Activated T-cell treated with anti-CD3 and anti-CD28 coated beads, Interleukin-2, amount 50 U/mL, for 1 hour (primary cell): ENCODE results near the gene TMEM39A.
A peak's percentile ranks its signal among the peaks of the same experiment; 100 is the strongest.

Experiments
- DNase-seq: peaks from one replicate; pipeline ENCODE4 v3.0.0-alpha.2; 2020

TMEM39A gene, protein sequence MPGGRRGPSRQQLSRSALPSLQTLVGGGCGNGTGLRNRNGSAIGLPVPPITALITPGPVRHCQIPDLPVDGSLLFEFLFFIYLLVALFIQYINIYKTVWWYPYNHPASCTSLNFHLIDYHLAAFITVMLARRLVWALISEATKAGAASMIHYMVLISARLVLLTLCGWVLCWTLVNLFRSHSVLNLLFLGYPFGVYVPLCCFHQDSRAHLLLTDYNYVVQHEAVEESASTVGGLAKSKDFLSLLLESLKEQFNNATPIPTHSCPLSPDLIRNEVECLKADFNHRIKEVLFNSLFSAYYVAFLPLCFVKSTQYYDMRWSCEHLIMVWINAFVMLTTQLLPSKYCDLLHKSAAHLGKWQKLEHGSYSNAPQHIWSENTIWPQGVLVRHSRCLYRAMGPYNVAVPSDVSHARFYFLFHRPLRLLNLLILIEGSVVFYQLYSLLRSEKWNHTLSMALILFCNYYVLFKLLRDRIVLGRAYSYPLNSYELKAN

DNA sequence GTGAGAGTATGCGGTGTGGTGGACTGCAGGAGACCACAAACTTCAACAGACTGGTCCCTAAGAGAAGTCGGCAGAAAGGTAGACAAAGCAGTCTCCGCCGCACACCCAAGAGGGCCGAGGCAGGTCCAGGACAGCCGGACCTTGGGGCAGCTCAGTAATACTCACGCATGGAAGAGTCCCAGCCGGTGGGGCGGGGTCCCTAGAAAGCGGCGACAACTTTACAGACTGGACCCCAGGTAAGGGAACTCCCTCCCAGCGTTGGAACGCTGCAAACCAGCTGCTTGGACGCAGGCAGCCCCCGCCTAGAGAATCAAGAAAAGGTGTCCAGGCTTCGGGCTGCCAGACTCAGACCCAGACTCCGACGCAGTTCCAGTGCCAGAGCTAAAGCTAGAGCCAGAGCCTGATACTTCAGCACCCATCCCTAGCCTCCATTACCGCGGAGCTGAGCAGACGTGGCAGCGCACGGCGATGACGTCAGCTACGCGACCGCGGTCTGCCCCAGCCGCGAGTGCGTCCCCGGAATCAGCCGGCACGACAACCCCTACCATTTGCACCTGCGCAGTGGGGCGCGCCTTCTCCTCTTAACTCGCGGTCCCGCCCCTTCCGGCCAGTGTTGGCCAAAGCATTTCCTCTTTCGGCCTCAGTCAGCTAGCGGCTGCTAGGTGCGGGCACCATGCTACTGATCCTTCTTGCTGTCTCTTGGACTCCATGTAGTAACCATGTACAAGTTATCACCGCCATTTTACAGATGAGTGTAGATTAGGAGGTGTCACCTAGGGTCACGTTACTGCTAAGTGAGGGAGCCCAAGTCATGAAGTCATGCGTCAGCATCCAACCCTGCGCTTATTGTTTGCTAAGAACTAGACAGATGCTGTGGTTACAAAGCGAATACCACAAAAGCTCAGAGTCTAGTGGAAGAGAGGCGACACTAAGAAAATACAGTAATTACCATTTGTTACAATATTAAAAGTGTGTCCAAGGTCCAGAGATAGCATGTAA, at the start of gene TMEM39A:
Gene TMEM39A (minus strand): TSS at position 445 of the 999 bp plus-strand sequence. CDS start 1,541 bp downstream, outside the sequence.
- peak; percentile 99 for DNase-seq

DNA sequence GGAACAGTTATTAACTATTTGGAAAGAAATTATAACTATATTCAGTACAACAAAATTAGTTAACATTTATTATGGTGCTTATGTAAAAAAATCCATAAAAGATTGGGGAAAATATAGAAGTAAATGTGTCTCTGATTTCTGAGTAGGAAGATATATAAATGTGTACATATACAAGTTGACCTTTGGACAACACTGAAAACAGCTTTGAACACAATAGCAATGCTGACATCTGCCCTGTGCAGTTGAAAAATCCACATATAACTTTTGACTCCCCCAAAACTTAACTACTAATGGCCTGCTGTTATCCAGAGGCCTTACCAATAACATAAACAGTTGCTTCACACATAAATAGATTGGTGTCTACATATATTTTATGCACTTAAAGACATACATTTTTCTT, 47.3 kb upstream of the TMEM39A start:
- no peak for DNase-seq

DNA sequence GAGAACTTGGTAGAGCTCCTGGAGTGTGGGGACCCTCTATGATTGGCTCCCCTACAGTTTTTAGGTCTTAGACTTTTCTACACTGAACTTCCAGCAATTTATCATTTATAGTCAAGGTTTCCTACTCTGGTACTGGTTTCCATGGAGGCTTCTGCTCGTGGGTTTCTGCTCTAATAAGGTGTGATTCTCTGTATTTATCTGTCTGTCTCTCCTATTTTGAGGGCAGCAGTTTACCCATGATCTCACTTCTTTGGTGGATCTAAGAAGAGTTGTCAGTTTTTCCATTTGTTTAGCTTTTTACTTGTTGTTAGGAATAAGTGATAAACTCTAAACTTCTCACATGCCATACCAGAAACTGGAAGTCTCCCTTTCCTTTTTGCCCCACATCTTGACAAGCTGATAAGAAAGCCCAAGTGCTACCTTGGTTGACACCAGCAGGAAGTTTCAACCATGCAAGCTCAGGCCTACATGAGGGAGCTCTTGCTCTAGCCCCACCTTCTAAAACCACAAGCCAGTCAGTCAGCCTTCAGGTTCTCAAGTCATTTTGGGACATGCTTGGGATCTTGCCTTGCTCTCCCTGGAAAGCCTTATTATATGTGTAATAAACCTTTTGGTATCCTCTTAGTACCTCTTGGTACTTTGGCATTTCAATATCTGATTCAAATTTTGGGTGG, 44.9 kb upstream of the TMEM39A start:
- DNase-seq = no peak

DNA sequence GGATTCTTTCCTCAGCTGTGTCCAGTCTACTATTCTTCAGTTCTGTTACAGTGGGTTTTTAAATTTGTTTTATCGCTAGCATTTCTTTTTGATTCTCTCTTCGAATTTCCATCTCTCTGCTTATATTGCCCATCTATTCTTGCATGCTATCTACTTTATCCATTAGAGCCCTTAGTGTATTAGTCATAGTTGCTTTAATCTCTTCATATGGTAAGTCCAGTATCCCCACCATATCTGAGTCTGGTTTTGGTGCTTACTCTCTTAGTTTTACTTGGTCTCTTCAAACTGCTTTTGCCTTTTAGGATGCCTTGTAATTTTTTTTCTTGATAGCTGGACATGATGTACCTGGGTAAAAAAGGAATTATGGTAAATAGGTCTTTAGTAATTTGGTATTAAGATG, 44.0 kb upstream of the TMEM39A start:
- no peak for DNase-seq

DNA sequence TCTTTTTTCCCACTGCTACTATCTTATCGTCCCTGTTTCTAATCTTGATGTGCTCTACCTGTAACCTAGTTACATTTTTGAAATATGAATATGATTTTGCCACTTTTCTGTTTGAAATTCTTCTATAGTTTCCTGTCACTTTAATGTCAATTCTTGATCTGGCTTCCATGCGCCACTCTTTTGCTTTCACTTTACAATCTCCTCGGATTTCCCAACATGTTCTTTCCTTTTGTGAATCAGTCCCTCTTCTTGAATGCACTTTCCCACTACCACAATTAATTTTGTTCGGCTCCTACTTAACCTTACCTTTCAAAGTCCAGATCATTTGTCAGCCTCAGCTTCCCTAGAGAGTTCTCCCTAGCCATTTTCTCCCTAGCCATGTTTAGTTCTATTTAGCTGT, 43.2 kb upstream of the TMEM39A start:
- no peak for DNase-seq

DNA sequence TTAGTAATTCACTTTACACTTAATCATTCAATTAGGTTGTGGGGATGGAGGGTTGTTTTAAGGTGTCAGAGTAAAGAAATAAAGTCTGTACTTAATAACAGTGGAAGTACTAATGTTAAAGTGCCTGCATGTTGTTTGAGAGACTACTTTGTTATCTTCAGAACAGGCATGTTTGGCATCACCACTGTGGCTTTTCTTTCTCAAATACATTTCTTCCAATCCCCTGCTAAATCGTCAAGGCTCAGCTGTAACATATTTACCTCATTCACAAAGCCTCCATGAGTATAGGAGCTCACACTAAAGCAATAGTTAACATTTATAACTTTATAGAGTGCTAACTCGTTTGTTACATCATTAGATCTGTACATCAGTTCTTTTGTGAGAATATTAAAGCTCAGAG, 37.5 kb upstream of the TMEM39A start:
- no peak for DNase-seq

DNA sequence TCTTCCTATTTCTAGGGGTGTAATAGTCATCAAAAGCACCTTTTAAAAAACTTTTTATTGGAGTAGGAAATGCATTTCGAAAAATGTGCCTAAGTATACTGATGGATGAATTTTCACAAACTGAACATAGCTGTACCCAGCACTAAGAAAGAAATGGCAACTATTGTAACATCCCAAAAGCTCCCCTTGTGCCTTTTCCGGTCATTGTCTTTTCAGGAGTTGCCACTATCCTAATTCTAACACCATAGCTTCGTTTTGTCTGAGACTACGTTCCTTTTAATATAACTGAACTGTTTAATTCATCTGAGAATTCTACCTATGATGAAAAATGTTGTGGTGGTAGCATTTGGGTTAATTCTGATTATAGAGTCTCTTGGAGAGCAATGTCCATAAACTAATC, 36.9 kb upstream of the TMEM39A start:
- no peak for DNase-seq

DNA sequence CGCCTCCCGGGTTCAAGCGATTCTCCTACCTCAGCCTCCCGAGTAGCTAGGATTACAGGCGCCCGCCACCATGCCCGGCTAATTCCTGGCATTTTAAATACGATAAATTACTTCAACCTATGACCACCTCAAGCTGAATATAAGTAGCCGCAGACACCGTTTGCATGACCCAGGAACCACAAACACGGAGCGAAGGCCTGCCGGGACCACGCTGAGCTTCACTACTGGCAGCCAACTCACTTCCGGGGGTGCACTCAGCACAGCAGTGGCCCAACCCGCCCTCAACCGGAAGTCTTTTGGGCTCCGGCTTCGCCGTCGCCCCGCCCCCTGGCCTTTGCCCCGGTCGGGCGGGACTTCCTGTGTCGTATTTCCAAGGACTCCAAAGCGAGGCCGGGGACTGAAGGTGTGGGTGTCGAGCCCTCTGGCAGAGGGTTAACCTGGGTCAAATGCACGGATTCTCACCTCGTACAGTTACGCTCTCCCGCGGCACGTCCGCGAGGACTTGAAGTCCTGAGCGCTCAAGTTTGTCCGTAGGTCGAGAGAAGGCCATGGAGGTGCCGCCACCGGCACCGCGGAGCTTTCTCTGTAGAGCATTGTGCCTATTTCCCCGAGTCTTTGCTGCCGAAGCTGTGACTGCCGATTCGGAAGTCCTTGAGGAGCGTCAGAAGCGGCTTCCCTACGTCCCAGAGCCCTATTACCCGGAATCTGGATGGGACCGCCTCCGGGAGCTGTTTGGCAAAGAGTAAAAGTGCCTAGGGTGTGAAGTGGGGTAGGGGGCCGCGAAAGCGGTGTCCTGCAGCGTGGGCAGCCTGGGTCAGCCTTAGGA, 35.0 kb upstream of the TMEM39A start, which contains the start of gene TIMMDC1:
Gene TIMMDC1 (plus strand): TSS at position 362 of the 826 bp plus-strand sequence. CDS start 187 bp downstream, at position 549.
- DNase-seq = peak; percentile 98

DNA sequence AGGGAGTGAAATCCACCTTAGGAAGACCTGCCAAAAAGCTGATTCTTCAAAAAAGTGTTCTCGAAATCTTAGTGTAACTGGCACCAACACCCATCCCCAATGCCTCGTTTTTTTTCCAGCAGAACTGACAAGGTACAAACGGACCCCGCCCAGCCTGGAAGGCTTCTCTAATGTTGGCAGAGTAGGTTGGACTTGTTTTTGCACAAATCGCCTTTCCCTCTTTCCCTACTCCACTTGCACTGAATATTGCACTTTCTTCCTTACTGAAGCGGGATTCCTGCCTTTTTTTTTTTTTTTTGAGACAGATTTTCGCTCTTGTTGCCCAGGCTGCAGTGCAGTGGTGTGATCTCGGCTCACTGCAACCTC, 34.4 kb upstream of the TMEM39A start:
- DNase-seq = no peak

DNA sequence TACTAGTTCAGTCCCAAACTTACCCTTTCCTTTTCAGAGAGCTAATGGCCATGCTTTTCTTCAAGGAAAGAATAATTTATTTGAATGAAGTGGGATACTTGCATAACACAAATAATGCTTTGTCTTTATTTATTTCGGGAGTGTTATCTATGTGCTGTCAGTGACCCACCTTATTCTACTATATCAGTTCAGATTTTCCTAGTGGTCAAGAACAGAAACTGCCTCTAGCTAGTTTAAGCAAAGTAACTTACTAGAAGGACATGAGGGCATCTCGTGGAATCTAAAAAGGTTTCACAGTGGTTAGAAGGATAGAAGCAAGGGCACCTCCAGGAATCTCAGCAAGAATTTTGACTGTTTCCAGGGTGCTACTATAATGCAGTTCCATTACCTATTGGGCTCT, 31.2 kb upstream of the TMEM39A start:
- no peak for DNase-seq

DNA sequence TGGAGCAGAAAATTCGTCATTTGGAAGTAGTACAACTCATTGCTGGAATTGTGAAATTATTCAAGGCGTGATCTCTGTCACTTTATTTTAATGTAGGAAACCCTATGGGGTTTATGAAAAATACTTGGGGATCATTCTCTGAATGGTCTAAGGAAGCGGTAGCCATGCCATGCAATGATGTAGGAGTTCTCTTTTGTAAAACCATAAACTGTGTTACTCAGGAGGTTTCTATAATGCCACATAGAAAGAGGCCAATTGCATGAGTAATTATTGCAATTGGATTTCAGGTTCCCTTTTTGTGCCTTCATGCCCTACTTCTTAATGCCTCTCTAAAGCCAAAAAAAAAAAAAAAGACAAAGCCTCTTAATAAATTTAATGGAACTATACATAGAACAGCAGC, 29.4 kb upstream of the TMEM39A start:
- DNase-seq = no peak

DNA sequence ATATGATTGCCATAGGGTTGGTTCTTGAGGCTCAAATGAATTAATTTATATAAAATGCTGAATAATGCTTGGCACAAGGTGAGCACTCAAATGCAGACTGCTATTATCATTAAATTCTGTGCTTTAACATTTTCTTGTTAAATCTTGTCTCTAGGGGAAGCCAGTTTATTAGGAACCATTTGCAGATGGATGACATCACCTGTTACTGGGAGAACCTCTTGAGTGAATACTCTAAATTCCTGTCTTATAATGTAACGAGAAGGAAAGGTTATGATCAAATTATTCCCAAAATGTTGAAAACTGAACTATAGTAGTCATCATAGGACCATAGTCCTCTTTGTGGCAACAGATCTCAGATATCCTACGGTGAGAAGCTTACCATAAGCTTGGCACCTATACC, 28.7 kb upstream of the TMEM39A start:
- DNase-seq = no peak

DNA sequence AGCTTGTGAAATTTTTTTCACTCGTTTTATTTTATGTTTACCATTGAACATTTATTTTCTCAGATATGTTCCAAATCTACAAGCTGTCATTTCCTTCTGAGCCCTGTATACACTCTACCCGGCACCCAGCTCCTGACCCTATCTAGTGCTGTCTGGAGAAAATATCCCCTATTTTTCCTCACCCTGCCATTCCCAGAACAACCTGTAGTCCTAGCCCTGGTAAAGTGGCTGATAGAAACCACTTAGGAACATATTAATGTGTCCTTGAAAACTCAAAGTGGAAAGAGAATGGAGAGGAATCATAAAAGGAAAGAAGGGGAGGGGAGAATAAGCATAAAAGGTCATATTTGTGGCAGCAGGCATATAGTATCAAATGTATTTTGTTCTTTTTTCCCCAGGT, 26.7 kb upstream of the TMEM39A start:
- no peak for DNase-seq

DNA sequence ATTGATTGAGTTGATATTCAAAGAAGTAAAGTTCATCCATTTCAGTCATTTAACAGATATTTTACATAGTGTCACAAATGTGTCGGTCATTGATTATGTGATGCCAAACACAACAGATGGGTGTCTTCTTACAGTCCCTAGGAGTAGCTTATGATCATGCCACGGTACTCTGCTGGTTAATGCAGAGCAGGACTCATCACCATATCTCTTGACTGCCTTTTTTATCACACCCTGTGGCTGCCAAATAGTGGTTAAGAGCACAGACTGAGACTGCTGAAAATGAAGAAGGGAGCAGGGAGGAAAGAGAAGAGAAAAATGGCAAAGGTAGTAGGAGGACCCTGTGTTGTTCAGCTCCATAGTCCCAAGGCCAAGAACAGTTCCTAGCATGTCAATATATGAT, 22.1 kb upstream of the TMEM39A start:
- no peak for DNase-seq

DNA sequence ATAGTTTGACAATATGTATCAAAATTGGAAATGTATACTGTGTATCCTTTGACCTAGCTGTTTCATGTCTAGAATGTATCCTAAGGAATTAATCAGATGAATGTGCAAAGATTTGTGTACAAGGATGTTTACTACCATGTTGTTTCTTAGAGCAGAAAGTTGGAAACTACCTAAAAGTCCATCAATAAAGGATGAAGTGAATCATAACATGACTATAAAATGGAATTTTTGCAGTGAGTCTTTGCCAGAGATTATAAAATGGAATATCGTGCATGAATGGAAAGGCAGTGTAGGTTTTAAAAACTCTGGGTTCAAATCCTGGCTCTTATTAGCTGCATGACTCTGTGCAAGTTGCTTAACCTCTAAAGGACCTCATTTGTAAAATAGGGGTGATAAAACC, 19.7 kb upstream of the TMEM39A start:
- no peak for DNase-seq

DNA sequence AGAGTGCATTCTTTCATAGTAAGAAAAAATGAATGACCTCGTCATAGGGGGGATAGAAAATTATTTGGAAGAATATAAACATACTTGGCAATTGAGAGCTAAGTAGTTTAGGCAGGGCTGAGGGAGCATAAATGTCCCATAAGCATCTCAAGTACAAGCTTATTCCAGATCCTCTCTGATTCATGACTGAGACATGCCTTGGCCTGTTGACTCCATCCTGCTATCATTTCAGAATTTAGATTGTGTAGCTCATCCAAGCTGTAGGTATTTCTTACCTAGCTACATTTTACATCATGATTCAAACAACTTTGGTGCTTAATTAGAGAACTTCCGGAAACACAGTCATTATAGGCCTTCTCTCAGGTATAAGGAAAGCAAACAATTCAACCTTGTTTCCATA, 17.7 kb upstream of the TMEM39A start:
- no peak for DNase-seq

DNA sequence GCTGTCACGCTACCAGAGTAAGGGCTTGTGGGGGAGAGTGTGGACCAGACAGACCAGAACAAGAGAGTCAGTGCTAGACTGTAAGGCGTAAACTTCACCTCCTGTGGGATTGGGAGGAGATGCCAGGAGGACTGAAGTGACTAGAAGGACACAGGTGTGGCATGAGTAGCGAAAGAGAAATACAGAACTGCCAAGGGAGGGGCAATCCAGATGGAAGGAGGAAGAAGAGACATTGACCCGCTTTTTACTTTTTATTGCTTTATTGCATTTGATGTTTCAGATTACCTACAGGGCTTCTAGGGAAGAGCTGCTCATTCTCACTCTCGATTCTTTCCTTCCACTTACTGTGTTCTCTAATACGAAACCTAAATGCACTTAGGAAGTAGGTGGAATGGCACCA, 7.5 kb upstream of the TMEM39A start:
- DNase-seq = no peak

DNA sequence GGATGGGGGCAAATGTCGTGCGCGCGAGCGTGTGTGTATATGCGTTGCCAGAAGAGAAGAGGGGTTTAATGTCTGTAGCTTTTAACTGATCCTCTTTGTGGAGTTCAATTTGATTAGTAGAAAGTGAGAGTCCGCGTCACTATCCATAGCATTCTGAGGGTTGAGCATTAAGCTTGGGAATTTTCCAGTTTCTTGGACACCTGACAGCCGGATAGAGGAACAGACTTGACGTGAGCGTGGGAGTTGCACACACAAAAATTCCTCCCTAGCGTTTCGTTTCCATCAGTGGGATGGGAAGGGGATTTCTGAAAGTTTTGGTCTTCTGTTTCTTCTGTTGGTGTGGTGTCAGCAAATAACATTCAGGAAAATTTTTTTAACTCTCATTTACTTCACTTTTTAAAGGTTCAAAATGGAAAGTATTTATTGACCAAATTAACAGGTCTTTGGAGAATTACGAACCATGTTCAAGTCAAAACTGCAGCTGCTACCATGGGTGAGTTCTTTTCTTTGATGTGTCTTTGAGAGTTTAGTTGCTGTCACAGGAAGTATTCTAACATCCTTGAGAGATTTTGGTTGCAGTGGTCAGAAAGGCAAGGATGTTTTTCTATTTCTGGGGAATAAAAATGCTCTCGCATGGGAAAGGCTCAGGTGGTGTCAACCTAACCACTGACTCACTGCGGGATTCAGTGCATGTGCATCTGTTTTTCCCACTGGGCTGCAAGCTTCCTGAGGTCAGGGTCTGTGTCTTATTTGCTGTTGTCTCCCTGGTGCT, 6.2 kb upstream of the TMEM39A start:
- DNase-seq = no peak

DNA sequence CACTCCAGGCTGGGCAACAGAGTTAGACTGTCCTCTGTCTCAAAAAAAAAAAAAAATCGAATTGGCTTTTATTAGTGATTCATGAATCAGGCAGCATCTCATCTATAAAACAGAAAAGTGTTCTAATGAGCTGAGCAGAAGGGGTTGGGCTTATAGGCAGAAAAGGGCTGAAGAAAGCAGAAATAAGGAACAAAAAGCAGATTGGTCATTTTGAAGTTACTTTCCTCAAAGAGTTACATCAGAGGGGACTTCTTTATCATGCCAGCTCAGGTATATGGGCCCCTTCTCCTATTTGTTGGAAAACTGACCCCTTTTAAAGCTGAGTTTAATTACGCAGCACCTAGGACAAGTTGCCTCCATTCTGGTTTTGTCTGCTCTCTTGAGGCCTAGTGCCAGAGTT, 4.6 kb upstream of the TMEM39A start:
- no peak for DNase-seq

DNA sequence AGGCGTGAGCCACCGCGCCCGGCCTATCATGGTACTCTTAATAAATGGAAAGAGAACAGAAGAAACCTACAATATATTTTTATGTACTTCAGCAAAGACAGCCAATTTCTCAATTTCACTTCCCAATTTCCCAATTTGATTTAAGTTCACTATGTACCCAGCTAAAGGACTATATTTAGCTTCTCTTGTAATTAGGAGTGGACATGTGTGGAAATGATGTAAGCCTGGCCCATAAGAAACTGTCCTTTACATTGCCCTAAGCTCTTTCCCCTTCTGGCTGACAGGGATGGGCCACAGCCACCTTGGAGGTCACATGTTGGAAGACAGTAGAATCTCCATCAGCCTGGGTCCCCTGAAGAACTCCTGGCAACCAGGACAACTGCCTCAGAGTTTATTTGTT, 6.2 kb downstream of the TMEM39A start:
- no peak for DNase-seq

DNA sequence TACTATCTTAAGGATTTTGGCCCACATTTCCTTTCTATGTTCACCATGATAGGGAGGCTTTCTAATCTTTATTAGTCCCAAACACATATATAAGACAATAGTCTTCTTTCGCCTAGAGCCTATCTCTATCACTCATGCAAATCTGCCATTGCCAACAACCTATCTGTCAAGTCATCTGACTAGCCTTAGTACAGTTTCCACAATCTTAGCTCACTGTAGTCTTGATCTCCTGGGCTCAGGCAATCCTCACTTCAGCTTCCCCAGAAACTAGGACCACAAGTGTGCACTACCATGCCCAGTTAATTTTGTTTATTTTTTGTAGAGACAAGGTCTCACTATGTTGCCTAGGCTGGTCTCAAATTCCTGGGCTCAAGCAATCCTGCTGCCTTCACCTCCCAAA, 6.9 kb downstream of the TMEM39A start:
- no peak for DNase-seq
